Upper lobe of left lung (tissue), 6 donors: ENCODE results near the gene RHOG. TPM values are rescaled to one million over a fixed set of nuclear protein-coding genes. Genes with fewer than 3 reads are reported as not detected.
A peak's percentile ranks its signal among the peaks of the same experiment; 100 is the strongest.
"Not testable (repeated sequence)": the region's sequence is repeated elsewhere in the genome, so short reads cannot be mapped to it uniquely, and the experiment has no call there.

Experiments used
- ATAC-seq, 2 donors: fragments of 200-7000 bp; cut with Tn5 transposase; one replicate each; pipeline ENCODE4 v1.9.1; 2022; ENCODE audit warnings: mild to moderate bottlenecking in 2 of 2, moderate library complexity in 2 of 2; ENCODE audit not compliant: low FRiP score in 2 of 2
- DNase-seq, 2 donors: peaks; one replicate each; pipeline ENCODE4 v3.0.0-alpha.2; 2019 to 2020
- H3K27ac ChIP-seq, 4 donors: fragments of 200-600 bp; sonication (generic); one replicate each; pipeline ENCODE4 v1.5.1; 2016 to 2019
- H3K27me3 ChIP-seq, 4 donors: fragments of 200-600 bp; sonication (generic); one replicate each; pipeline ENCODE4 v1.5.1; 2017 to 2019
- H3K36me3 ChIP-seq, 4 donors: fragments of 200-600 bp; sonication (generic); one replicate each; pipeline ENCODE4 v1.5.1; 2016 to 2019
- H3K4me1 ChIP-seq, 4 donors: fragments of 200-600 bp; sonication (generic); one replicate each; pipeline ENCODE4 v1.5.1; 2018 to 2019
- H3K4me3 ChIP-seq, 4 donors: fragments of 200-600 bp; sonication (generic); one replicate each; pipeline ENCODE4 v1.5.1; 2017 to 2019; ENCODE audit warnings: mild to moderate bottlenecking in 2 of 4, moderate library complexity in 1 of 4
- H3K9me3 ChIP-seq, 4 donors: fragments of 200-600 bp; sonication (generic); one replicate each; pipeline ENCODE4 v1.5.1; 2018 to 2019
- CTCF ChIP-seq, 6 experiments: fragments of 450-650 bp in 4 of 6; fragments of 200-600 bp in 2 of 6; sonication (generic) in 2 of 6; IDR thresholded peaks; one replicate each; pipeline ENCODE4 v1.5.1; 2016 to 2019; ENCODE audit warnings: antibody characterized with exemption in 6 of 6
- EP300 ChIP-seq, 4 donors: sonication (generic); formaldehyde crosslinking; IDR thresholded peaks; one replicate each; pipeline ENCODE4 v1.5.1; 2017; ENCODE audit warnings: antibody characterized with exemption in 4 of 4, control low read depth in 2 of 4
- POLR2A ChIP-seq, 4 donors: fragments of 450-650 bp; IDR thresholded peaks; one replicate each; pipeline ENCODE4 v1.5.1; 2016 to 2017; ENCODE audit warnings: antibody characterized with exemption in 4 of 4, mild to moderate bottlenecking in 2 of 4
- POLR2AphosphoS5 ChIP-seq, 2 donors: sonication (generic); formaldehyde crosslinking; IDR thresholded peaks; one replicate each; pipeline ENCODE4 v1.5.1; 2017; ENCODE audit warnings: antibody characterized with exemption in 2 of 2
- WGBS, 2 donors: methylation state at CpG; one replicate each; pipeline ENCODE4 v1.1.5; 2017 to 2018; 5-methylcytosine and 5-hydroxymethylcytosine counted together
- total RNA-seq, 6 donors: library from RNA; depleted of rRNA in 4 of 6; stranded (reverse); fragments of >200 nt in 4 of 6; gene quantifications; one replicate each; pipeline versions ENCODE4 v1.1.0 to v1.2.1, GENCODE V29; 2016 to 2021
- donor health status: DM: no; HTN: no; CAD: no; lungs with moderate emphysema.
- donor health status: DM: no; HTN: yes; CAD: no; lungs with severe emphysema.

The RHOG gene
- total RNA-seq, 6 donors from 2014 or later = 67.0 to 137 (median 85.1) TPM

DNA sequence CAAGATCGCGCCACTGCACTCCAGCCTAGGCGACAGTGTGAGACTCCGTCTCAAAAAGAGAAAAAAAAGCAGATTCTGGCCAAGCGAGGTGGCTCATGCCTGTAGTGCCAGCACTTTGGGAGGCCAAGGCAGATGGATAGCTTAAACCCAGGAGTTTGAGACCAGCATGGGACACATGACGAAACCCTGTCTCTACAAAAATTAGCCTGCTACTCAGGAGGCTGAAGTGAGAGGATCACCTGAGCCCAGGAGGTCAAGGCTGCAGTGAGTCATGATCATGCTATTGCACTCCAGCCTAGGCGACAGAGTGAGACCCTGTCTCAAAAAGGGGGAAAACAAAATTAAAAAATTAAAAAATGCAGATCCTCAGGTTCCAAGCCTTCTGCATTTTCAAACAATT lies 18.4 kb downstream of the RHOG start:
- H3K27me3 ChIP-seq = no peaks in the 10 kb centered on the region
- H3K36me3 ChIP-seq = peaks cover 6 to 30% (median 13%) of the 10 kb centered on the region in 4 donors
- 93 to 94% methylated on average over 7 of the region's 7 CpGs for WGBS, 2 donors
- H3K9me3 ChIP-seq = no peaks in the 10 kb centered on the region
- TF ChIP-seq POLR2AphosphoS5 (IDR thresholded peaks at IDR 0.05) (no peak), EP300 (IDR thresholded peaks at IDR 0.05) (no peak), POLR2A (IDR thresholded peaks at IDR 0.05) (no peak), CTCF (IDR thresholded peaks at IDR 0.05) (no peak)
- DNase-seq (no peak), ATAC-seq (no peak)
- H3K4me1 ChIP-seq = peaks cover 0 to 2% (median under 1%) of the 10 kb centered on the region in 4 donors
- no peak overlapping the region for H3K4me3 ChIP-seq
- no peak overlapping the region for H3K27ac ChIP-seq

DNA sequence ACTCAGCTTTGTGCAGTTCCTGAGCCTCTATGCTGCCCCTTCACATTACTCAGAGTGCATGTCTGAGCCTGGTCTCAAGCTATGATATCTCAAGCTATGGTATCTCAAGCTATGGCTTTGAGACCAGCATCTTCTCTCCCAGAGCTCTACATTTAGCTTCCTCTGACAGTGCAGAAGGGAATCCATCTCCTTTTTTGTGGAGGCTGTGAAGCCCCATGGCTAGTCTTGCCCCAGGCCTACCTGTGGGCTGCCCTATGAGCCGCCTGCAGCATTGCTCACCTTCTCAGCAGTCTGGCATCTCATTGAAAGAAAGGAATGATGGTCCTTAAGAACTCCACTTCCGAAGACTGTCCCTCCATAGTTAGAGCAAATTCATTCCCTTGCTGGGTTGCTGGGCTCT lies 19.8 kb downstream of the RHOG start:
- no peak for DNase-seq
- Histone ChIP-seq H3K4me3 (no peak overlapping the region), H3K27ac (no peak overlapping the region), H3K36me3 (peaks cover 0 to 16% (median 3%) of the 10 kb centered on the region in 4 donors), H3K9me3 (no peaks in the 10 kb centered on the region), H3K27me3 (no peaks in the 10 kb centered on the region), H3K4me1 (peaks cover 0 to 14% (median 7%) of the 10 kb centered on the region in 4 donors)
- no peak for ATAC-seq
- 96 to 100% methylated on average over 2 of the region's 2 CpGs for WGBS, 2 donors
- TF ChIP-seq EP300 (IDR thresholded peaks at IDR 0.05) (no peak), CTCF (IDR thresholded peaks at IDR 0.05) (no peak), POLR2AphosphoS5 (IDR thresholded peaks at IDR 0.05) (no peak), POLR2A (IDR thresholded peaks at IDR 0.05) (no peak)

- Histone ChIP-seq H3K4me3 (no peak overlapping the region), H3K27ac (peak overlapping the region in 2 of 4 donors; percentile 26 to 36), H3K36me3 (no peaks in the 10 kb centered on the region), H3K9me3 (no peaks in the 10 kb centered on the region), H3K4me1 (peaks cover 0 to 19% (median 7%) of the 10 kb centered on the region in 4 donors), H3K27me3 (no peaks in the 10 kb centered on the region)
- ATAC-seq = no peak
- TF ChIP-seq CTCF (IDR thresholded peaks at IDR 0.05) (no peak), POLR2AphosphoS5 (IDR thresholded peaks at IDR 0.05) (no peak), POLR2A (IDR thresholded peaks at IDR 0.05) (no peak)
- DNase-seq = no peak
- 85 to 86% methylated on average over 10 of the region's 10 CpGs for WGBS, 2 donors
Observed at GRCh38 chr11:3817181-3817800, 23.5 kb downstream of the RHOG start.

DNA sequence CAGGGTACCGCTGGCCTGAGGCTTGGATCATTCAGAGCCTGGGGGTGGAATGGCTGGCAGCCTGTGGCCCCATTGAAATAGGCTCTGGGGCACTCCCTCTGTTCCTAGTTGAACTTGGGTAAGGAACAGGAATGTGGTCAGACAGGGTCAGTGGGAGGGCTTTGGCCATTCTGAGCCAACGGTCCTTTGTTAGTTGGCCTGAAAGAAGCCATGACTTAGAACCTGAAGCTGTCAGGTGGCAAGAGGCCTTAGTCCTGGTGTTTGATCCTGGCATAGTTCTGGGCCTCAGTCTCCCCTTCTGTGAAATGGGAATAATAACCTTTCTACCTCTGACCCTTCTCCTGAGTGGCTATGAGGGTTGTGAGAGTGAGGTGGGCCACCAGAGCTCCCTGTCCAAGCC lies 24.1 kb downstream of the RHOG start:
- Histone ChIP-seq H3K27ac (peak overlapping the region in 3 of 4 donors; percentile 35 to 64 (median 36)), H3K4me3 (peak overlapping the region in 1 of 4 donors; percentile 9), H3K27me3 (no peaks in the 10 kb centered on the region), H3K9me3 (no peaks in the 10 kb centered on the region), H3K4me1 (peaks cover 0 to 19% (median 7%) of the 10 kb centered on the region in 4 donors), H3K36me3 (no peaks in the 10 kb centered on the region)
- DNase-seq = peak in 1 of 2 donors; percentile 57
- no peak for TF ChIP-seq POLR2A (IDR thresholded peaks at IDR 0.05)
- TF ChIP-seq CTCF (IDR thresholded peaks at IDR 0.05) = no peak
- ATAC-seq = peak; percentile 27 to 59
- 57 to 90% methylated on average over 1 to 2 of the region's 2 CpGs for WGBS, 2 donors

DNA sequence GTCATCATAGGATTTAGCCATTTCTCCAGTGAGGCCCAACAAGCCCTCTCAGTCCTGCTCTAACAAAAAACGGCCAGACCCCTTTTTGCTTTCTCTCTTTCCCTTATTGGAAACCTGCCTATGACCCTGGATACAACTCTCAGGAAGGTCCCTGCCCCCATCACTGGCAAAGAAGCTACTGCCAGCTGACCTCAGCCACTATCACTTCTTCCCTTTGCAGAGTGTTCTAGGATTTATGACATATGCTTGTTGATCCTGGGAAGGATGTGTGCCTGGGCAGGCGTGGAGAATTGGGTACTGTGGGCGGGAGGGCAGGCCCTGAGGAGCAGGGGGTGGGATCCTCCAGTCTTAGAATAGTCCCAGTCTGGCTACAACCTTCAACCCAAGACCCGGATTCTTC lies 24.9 kb downstream of the RHOG start:
- H3K4me1 ChIP-seq = peaks cover 0 to 19% (median 7%) of the 10 kb centered on the region in 4 donors
- H3K27ac ChIP-seq = peak overlapping the region; percentile 18 to 65 (median 50)
- WGBS, 2 donors = 80 to 84% methylated on average over 4 of the region's 4 CpGs
- no peak for TF ChIP-seq POLR2A (IDR thresholded peaks at IDR 0.05)
- TF ChIP-seq POLR2AphosphoS5 (IDR thresholded peaks at IDR 0.05) = peak; percentile 53 to 62
- TF ChIP-seq CTCF (IDR thresholded peaks at IDR 0.05) = no peak
- peak in 1 of 4 donors; percentile 73 for TF ChIP-seq EP300 (IDR thresholded peaks at IDR 0.05)
- H3K27me3 ChIP-seq = no peaks in the 10 kb centered on the region
- peak overlapping the region in 1 of 4 donors; percentile 9 for H3K4me3 ChIP-seq
- H3K9me3 ChIP-seq = no peaks in the 10 kb centered on the region
- ATAC-seq (no peak), DNase-seq (no peak)
- H3K36me3 ChIP-seq = no peaks in the 10 kb centered on the region

- H3K27ac ChIP-seq, H3K27me3 ChIP-seq, H3K4me3 ChIP-seq, DNase-seq, H3K9me3 ChIP-seq, ATAC-seq, H3K36me3 ChIP-seq: not testable (repeated sequence)
- peaks cover 0 to 20% (median 7%) of the 10 kb centered on the region in 4 donors for H3K4me1 ChIP-seq
- WGBS, 2 donors = 88 to 98% methylated on average over 5 of the region's 5 CpGs
Observed at GRCh38 chr11:3814832-3815231, 25.9 kb downstream of the RHOG start.
